Measurements from ENCODE around the gene HOXB3. TPM values are rescaled to one million over a fixed set of nuclear protein-coding genes. Genes with fewer than 3 reads are reported as not detected.

Gene HOXB3
- total and polyA plus RNA-seq, 12 donors, result 0.24 to 5.9 (median 1.1) TPM

DNA sequence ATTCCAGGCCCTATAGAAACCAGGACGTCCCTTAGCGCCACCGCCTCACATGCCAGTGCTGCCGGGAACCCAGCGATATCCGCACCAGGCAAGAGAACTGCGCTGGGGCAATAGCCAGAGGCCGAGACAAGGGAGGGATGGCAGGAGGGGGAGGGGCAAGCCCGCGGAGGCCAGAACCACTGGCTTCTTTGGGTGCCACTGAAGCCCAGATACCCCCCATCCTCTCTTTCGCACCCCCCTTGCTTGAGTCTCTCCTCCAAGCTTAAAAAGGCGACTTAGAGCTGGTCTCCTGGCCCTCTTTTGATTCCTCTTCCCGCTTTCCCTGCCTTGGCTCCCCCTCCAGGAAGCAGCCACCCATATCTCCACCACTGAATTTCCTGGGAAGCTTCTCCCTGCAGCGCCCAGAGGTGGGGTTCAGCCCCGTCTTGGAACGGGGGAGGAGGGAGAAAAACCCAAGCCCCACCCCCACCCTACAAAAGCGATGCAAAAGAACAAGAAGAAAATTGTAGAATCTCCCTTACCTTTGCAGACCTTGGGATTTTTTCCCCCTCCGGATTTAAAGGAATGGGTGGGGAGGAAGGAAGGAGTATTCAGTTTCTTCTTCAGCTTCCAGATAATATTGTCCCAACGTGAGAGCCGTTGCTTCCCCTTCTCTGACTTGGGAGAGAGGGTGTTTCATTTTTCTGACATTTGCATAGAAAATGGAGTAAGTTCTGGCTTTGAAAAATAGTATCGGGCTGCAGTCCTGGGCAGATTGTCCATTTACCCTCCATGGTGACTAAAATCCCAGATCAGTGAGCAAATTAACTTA is 14.1 kb upstream of the HOXB3 start:
- Histone ChIP-seq H3K36me3 (no peaks in the 10 kb centered on the region), H3K27me3 (peaks cover 71 to 100% (median 99%) of the 10 kb centered on the region in 7 donors), H3K27ac (no peak overlapping the region), H3K4me1 (peaks cover 0 to 10% (median 4%) of the 10 kb centered on the region in 9 donors), H3K9me3 (peaks cover 0 to 8% (median 0%) of the 10 kb centered on the region in 11 donors), H3K4me3 (no peak overlapping the region)
- ATAC-seq (no peak), DNase-seq (no peak)
- TF ChIP-seq, protein P1, sequence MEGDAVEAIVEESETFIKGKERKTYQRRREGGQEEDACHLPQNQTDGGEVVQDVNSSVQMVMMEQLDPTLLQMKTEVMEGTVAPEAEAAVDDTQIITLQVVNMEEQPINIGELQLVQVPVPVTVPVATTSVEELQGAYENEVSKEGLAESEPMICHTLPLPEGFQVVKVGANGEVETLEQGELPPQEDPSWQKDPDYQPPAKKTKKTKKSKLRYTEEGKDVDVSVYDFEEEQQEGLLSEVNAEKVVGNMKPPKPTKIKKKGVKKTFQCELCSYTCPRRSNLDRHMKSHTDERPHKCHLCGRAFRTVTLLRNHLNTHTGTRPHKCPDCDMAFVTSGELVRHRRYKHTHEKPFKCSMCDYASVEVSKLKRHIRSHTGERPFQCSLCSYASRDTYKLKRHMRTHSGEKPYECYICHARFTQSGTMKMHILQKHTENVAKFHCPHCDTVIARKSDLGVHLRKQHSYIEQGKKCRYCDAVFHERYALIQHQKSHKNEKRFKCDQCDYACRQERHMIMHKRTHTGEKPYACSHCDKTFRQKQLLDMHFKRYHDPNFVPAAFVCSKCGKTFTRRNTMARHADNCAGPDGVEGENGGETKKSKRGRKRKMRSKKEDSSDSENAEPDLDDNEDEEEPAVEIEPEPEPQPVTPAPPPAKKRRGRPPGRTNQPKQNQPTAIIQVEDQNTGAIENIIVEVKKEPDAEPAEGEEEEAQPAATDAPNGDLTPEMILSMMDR (IDR thresholded peaks at IDR 0.05), result no peak
- WGBS, 2 donors, result 4 to 8% methylated on average over 21 of the region's 21 CpGs
- intact Hi-C loops (cut with DNase I), result no loop called here

DNA sequence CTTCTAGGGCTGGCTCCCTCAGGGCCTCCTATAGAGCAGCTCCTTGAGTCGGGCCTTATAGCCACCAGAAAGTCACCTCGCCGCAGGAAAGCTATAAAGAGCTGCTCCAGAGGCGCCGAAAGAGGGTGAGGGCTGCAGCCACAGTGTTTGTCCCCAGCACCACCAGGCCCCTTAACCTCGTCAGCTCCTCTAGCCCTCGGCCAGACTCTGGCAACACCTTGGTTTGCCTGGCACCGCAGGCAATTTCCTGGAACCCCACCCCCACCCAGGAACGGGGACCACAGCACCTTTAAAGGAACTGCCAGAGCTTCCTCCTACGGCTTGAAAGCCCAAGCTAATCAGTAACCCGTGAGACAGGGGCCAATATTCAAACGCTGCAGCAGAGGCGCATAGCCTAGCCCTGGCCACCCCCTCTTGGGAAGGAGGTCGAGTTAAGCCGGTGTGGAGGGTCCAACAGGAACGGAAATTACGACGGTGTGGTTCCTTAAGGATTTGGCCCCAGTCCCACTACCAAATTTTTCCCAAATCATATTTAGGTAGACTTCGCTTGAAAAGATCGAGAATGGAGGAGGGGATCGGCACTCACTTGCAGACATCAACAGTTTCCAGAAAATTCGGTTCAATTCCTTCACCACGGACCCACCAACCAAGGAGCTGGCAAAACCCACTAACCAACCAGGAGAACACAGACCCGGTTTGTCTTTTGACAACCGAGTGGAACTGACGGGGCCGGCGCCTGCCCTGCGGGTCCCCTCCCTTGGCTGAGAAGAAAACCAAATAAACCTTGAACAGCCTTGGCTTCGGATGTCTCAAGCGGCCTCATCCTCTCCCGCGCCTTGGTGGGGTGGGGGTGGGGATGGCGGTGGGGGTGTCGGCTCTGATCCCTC is 11.7 kb upstream of the HOXB3 start:
- intact Hi-C loops (cut with DNase I), result no loop called here
- Histone ChIP-seq H3K4me3 (peak overlapping the region in 1 of 10 donors; percentile 3), H3K27ac (no peak overlapping the region), H3K27me3 (peaks cover 68 to 100% (median 99%) of the 10 kb centered on the region in 7 donors), H3K9me3 (peaks cover 0 to 8% (median 0%) of the 10 kb centered on the region in 11 donors), H3K4me1 (peaks cover 0 to 28% (median 15%) of the 10 kb centered on the region in 9 donors), H3K36me3 (no peaks in the 10 kb centered on the region)
- ATAC-seq (no peak), DNase-seq (no peak)
- TF ChIP-seq, protein P1 (IDR thresholded peaks at IDR 0.05), result no peak
- 4 to 11% methylated on average over 35 of the region's 35 CpGs for WGBS, 2 donors

DNA sequence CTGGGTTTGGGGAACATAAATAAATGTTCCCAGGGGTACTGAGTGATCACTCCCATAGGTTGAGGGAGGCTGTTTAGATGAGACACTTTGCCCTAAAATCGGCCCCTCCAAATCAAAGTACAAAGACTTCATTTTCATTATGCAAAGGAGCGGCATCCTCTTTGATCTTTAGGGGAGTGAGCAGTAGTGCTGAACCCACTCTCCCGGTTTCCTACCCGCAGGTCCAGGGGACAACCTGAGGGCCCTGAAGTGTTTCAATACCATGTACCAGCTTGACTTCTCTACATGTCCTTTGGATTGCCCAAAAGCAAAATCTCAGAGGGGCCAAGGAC is 11.1 kb upstream of the HOXB3 start:
- H3K9me3 ChIP-seq, result peaks cover 0 to 8% (median 0%) of the 10 kb centered on the region in 11 donors
- no peaks in the 10 kb centered on the region for H3K36me3 ChIP-seq
- H3K4me3 ChIP-seq, result no peak overlapping the region
- H3K27me3 ChIP-seq, result peaks cover 67 to 100% (median 99%) of the 10 kb centered on the region in 7 donors
- intact Hi-C loops (cut with DNase I), result no loop called here
- 19 to 23% methylated on average over 4 of the region's 4 CpGs for WGBS, 2 donors
- peaks cover 3 to 34% (median 16%) of the 10 kb centered on the region in 9 donors for H3K4me1 ChIP-seq
- H3K27ac ChIP-seq, result no peak overlapping the region
- ATAC-seq (no peak), DNase-seq (no peak)
- TF ChIP-seq, protein P1 (IDR thresholded peaks at IDR 0.05), result no peak

Data from heart right ventricle (tissue), 16 donors.